Osteocyte (in vitro differentiated cells): ENCODE results near the gene HRH4. TPM values are rescaled to one million over a fixed set of nuclear protein-coding genes. Genes with fewer than 3 reads are reported as not detected.

Experiments used
- DNase-seq: peaks from one replicate; pipeline ENCODE4 v3.0.0; 2021; ENCODE audit warnings: mixed read lengths; ENCODE audit not compliant: unreplicated experiment; ENCODE audit errors: extremely low spot score
- H3K27ac Mint-ChIP-seq: one replicate; pipeline ENCODE4 v1.8.0; 2021; ENCODE audit warnings: mild to moderate bottlenecking, mixed read lengths; ENCODE audit not compliant: unreplicated experiment
- H3K27me3 Mint-ChIP-seq: one replicate; pipeline ENCODE4 v1.8.0; 2021; ENCODE audit warnings: mixed read lengths; ENCODE audit not compliant: unreplicated experiment
- H3K36me3 Mint-ChIP-seq: one replicate; pipeline ENCODE4 v1.8.0; 2021; ENCODE audit warnings: mixed read lengths; ENCODE audit not compliant: unreplicated experiment
- H3K4me1 Mint-ChIP-seq: one replicate; pipeline ENCODE4 v1.8.0; 2021; ENCODE audit warnings: mixed read lengths; ENCODE audit not compliant: unreplicated experiment
- H3K4me3 Mint-ChIP-seq: one replicate; pipeline ENCODE4 v1.8.0; 2021; ENCODE audit warnings: mild to moderate bottlenecking, moderate library complexity, mixed read lengths; ENCODE audit not compliant: unreplicated experiment
- H3K9me3 Mint-ChIP-seq: one replicate; pipeline ENCODE4 v1.8.0; 2021; ENCODE audit warnings: mixed read lengths; ENCODE audit not compliant: unreplicated experiment
- CTCF ChIP-seq: fragments of 200-600 bp; sonication (generic); IDR thresholded peaks from 2 replicates; pipeline ENCODE4 v1.5.0; 2021; ENCODE audit warnings: antibody characterized with exemption, mild to moderate bottlenecking, moderate library complexity
- long read RNA-seq: library from polyadenylated mRNA; unstranded; transcript quantifications from one replicate; pipeline ENCODE4 v2.0.0, GENCODE V29; 2021
- total RNA-seq: library from RNA; stranded (reverse); gene quantifications from 2 replicates; pipeline ENCODE4 v1.2.1, GENCODE V29; 2021

Gene HRH4
- total RNA-seq, result not detected in 2 replicates
- long read RNA-seq, result 0 reads

DNA sequence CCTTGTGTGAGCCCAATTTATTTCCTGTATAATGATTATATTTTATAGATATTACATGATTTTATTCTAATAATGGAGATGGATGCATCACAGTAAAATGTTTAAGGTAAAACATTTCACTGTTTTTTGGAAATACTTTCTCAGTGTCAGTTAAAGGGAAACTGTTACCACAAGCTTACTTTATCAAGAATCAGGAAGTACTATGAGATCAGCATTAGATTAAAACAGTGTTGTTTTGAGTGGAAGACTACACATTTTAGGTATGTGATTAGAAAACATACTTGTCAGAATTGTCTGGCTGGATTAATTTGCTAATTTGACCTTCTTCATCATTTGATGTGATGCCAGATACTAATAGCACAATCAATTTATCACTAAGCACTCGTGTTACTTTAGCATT lies at the start of gene HRH4:
Gene HRH4 (plus strand): TSS at position 250 of the 400 bp plus-strand sequence. CDS start 92 bp downstream, at position 342.
- no peaks in the 10 kb centered on the region for H3K27me3 Mint-ChIP-seq
- no peaks in the 10 kb centered on the region for H3K4me1 Mint-ChIP-seq
- no peaks in the 10 kb centered on the region for H3K9me3 Mint-ChIP-seq
- no peak within 1 kb of the TSS for H3K27ac Mint-ChIP-seq
- TF ChIP-seq CTCF, result no peak
- no peak within 1 kb of the TSS for H3K4me3 Mint-ChIP-seq
- DNase-seq, result no peak
- H3K36me3 Mint-ChIP-seq, result peaks cover 5% of the 10 kb centered on the region

GRCh38 chr18:24413148-24413547 lies 47.3 kb upstream of the HRH4 start:
- H3K27me3 Mint-ChIP-seq, result peaks cover 37% of the 10 kb centered on the region
- H3K4me1 Mint-ChIP-seq, result no peaks in the 10 kb centered on the region
- no peaks in the 10 kb centered on the region for H3K36me3 Mint-ChIP-seq
- peak; percentile 41 for TF ChIP-seq CTCF
- no peaks in the 10 kb centered on the region for H3K9me3 Mint-ChIP-seq
- H3K4me3 Mint-ChIP-seq, result no peak overlapping the region
- DNase-seq, result no peak
- no peak overlapping the region for H3K27ac Mint-ChIP-seq

GRCh38 chr18:24414349-24415003 lies 46.0 kb upstream of the HRH4 start:
- no peaks in the 10 kb centered on the region for H3K9me3 Mint-ChIP-seq
- no peak for TF ChIP-seq CTCF
- H3K27ac Mint-ChIP-seq, result no peak overlapping the region
- H3K4me1 Mint-ChIP-seq, result no peaks in the 10 kb centered on the region
- DNase-seq, result no peak
- no peaks in the 10 kb centered on the region for H3K36me3 Mint-ChIP-seq
- H3K27me3 Mint-ChIP-seq, result peaks cover 31% of the 10 kb centered on the region
- no peak overlapping the region for H3K4me3 Mint-ChIP-seq

DNA sequence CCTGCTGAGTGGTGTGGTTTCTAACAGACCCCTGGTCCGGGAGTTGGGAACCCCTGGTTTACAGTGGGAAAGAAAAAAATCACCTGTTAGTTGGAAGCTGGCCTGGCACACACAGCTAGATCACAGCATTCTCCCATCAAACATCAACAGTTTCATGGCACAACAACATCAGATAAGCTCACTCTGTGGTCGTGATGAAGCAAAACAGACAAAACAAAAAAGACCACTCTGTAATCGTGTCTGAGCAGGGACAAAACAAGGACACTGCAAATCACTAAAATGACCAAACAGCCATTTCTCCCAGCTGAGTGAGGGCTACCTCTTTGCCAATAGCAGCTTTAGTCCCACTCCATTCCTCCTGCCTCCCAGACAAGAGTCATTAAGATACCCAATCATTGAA lies 43.0 kb upstream of the HRH4 start:
- no peak for DNase-seq
- Mint-ChIP-seq H3K4me1 (no peaks in the 10 kb centered on the region), H3K9me3 (no peaks in the 10 kb centered on the region), H3K27me3 (peaks cover 29% of the 10 kb centered on the region), H3K27ac (no peak overlapping the region), H3K4me3 (no peak overlapping the region), H3K36me3 (no peaks in the 10 kb centered on the region)
- TF ChIP-seq CTCF, result no peak

- Mint-ChIP-seq H3K27ac (no peak overlapping the region), H3K9me3 (peaks cover 2% of the 10 kb centered on the region), H3K27me3 (peaks cover 34% of the 10 kb centered on the region), H3K36me3 (no peaks in the 10 kb centered on the region), H3K4me1 (peaks cover 1% of the 10 kb centered on the region), H3K4me3 (no peak overlapping the region)
- TF ChIP-seq CTCF, result no peak
- no peak for DNase-seq
Measured at GRCh38 chr18:24420551-24420950, 39.9 kb upstream of the HRH4 start.
